HCT116 (cell line): ENCODE results near the gene PLD3.

Experiments used
- POLR2A ChIP-seq: IDR thresholded peaks from 2 replicates; pipeline ENCODE4 v1.7.0; 2011; ENCODE audit warnings: borderline replicate concordance; ENCODE audit not compliant: insufficient read depth, insufficient read length; ENCODE audit errors: extremely low read depth
- TF ChIP-seq, protein P1 (sequence below), 3 experiments: fragments of 200-600 bp in 1 of 3; sonication (generic) in 1 of 3; IDR thresholded peaks in 2 of 3; conservative IDR thresholded peaks in 1 of 3; 2 replicates each; pipeline ENCODE4 v1.5.1; 2012 to 2017; ENCODE audit warnings: low read depth in 2 of 3, low read length in 2 of 3, antibody characterized with exemption in 1 of 3, borderline replicate concordance in 1 of 3, control low read depth in 1 of 3, mild to moderate bottlenecking in 1 of 3, mixed read lengths in 1 of 3, mixed run types in 1 of 3, moderate library complexity in 1 of 3; ENCODE audit not compliant: insufficient read depth in 1 of 3

DNA sequence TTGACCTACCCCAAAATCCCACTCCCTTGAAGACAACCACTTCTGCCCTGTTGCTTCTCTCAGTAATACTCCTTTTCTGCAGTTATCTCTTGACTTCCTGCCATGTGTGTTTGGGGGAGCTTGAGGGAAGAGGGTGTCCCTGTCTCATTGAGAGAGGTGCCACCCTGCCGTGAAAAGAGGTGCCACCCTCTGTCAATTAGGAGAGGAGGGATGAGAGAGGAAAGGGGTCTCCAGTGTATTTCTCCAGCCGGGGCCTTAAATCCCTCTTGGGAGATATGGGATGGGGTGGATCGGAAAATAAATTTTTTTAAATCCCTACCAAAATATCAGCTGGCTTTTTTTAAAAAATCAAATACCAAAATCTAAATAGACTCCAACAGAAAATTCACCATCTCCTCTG is 16.5 kb downstream of the PLD3 start:
- TF ChIP-seq, protein P1, sequence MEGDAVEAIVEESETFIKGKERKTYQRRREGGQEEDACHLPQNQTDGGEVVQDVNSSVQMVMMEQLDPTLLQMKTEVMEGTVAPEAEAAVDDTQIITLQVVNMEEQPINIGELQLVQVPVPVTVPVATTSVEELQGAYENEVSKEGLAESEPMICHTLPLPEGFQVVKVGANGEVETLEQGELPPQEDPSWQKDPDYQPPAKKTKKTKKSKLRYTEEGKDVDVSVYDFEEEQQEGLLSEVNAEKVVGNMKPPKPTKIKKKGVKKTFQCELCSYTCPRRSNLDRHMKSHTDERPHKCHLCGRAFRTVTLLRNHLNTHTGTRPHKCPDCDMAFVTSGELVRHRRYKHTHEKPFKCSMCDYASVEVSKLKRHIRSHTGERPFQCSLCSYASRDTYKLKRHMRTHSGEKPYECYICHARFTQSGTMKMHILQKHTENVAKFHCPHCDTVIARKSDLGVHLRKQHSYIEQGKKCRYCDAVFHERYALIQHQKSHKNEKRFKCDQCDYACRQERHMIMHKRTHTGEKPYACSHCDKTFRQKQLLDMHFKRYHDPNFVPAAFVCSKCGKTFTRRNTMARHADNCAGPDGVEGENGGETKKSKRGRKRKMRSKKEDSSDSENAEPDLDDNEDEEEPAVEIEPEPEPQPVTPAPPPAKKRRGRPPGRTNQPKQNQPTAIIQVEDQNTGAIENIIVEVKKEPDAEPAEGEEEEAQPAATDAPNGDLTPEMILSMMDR (IDR thresholded peaks at IDR 0.05 in 2 of 3, conservative IDR thresholded peaks at IDR 0.05 in 1 of 3; ENCODE audit: borderline replicate concordance in 1 of 3, insufficient read depth in 1 of 3, low read depth in 2 of 3, low read length in 2 of 3): no peak
- TF ChIP-seq POLR2A: no peak
